ENCODE measurements around the gene TUBB1.

Gene TUBB1

GRCh38 chr20:59033093-59033492, 13.9 kb downstream of the TUBB1 start:
- CTCF ChIA-PET, result interaction anchor here (0.8 to 1.3 kb wide), 3 partner anchors 14 to 423 kb away, joined by 3 to 4 read pairs (median 3); no protein-coding TSS in a partner anchor
- POLR2A ChIA-PET, result interaction anchor here (1.1 to 1.8 kb wide), 5 partner anchors 7 to 142 kb away, joined by 3 to 13 read pairs (median 7); partner anchors contain the start of gene PRELID3B
- H3K4me3 ChIP-seq (ENCODE audit: low read depth, low read length), result no peak overlapping the region
- no peak for TF ChIP-seq CTCF (IDR thresholded peaks at IDR 0.05; ENCODE audit: insufficient read depth, low read length, missing control alignments)
- no peak for DNase-seq (ENCODE audit: low read depth, low spot score)

GRCh38 chr20:59033616-59034165, 14.5 kb downstream of the TUBB1 start:
- ChIA-PET POLR2A (interaction anchor here (1.8 kb wide), 1 partner anchor 9 kb away, joined by 7 read pairs; the partner anchor contains the start of gene PRELID3B), CTCF (interaction anchor here (0.7 to 1.4 kb wide), 5 partner anchors 8 to 422 kb away, joined by 3 to 4 read pairs (median 3); no protein-coding TSS in a partner anchor)
- H3K4me3 ChIP-seq (ENCODE audit: low read depth, low read length), result no peak overlapping the region
- no peak for DNase-seq (ENCODE audit: low read depth, low spot score)
- no peak for TF ChIP-seq CTCF (IDR thresholded peaks at IDR 0.05; ENCODE audit: insufficient read depth, low read length, missing control alignments)

DNA sequence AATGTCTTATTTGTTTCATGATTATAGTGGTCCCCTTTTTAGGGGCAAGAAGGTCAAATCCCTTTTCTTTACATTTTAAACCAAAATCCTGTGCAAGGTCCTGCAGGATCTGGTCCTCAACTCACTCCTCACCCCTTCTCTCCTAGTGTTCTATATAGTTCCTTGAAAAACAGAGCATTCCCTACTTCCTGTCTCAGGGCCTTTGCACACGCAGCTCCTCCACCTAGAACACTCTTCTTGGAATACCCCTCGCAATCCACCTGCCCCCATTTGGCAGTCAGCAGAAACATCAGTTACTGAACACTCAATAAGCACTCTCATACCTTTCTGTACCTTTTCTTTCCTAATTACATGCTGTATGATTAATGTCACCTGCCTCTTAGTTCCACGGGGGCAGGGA, 16.2 kb downstream of the TUBB1 start:
- CTCF ChIA-PET, result no interaction called here
- no peak for TF ChIP-seq CTCF (IDR thresholded peaks at IDR 0.05; ENCODE audit: insufficient read depth, low read length, missing control alignments)
- POLR2A ChIA-PET, result no interaction called here
- no peak for DNase-seq (ENCODE audit: low read depth, low spot score)
- no peak overlapping the region for H3K4me3 ChIP-seq (ENCODE audit: low read depth, low read length)

- H3K4me3 ChIP-seq (ENCODE audit: low read depth, low read length), result no peak overlapping the region
- no peak for DNase-seq (ENCODE audit: low read depth, low spot score)
- CTCF ChIA-PET, result no interaction called here
- TF ChIP-seq CTCF (IDR thresholded peaks at IDR 0.05; ENCODE audit: insufficient read depth, low read length, missing control alignments), result no peak
- POLR2A ChIA-PET, result no interaction called here
These were observed 18.2 kb downstream of the TUBB1 start for GRCh38 chr20:59037386-59037785.

DNA sequence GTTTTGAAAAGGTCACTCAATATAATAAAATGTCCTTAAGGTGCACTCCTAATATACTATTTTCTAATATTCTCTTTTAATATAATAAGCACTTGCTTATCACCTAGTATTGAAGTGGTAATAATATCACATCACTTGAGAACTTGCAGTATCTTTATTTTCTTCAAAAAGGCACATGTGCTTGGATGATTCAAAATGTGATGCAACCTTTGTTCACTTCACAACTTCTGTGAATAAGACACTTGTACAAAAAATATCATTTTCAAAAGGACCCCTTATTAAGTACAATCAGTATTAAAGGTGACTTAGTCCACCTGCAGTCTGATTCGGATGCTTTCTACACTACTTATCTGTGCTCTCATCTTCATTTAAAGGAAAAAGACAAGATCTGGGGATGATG, 20.0 kb downstream of the TUBB1 start:
- H3K4me3 ChIP-seq (ENCODE audit: low read depth, low read length), result no peak overlapping the region
- POLR2A ChIA-PET, result no interaction called here

More for the DNA sequence above, 20.0 kb downstream of the TUBB1 start:
- no peak for TF ChIP-seq CTCF (IDR thresholded peaks at IDR 0.05; ENCODE audit: insufficient read depth, low read length, missing control alignments)
- CTCF ChIA-PET, result no interaction called here
- no peak for DNase-seq (ENCODE audit: low read depth, low spot score)

Measured in AG04449 (cell line).